AG08396 (cell line): ENCODE measurements around the gene ARHGAP26.

Source experiments
- DNase-seq: peaks from one replicate; pipeline ENCODE4 v3.0.0; 2012; ENCODE audit warnings: low spot score, mixed read lengths

ARHGAP26 gene

DNA sequence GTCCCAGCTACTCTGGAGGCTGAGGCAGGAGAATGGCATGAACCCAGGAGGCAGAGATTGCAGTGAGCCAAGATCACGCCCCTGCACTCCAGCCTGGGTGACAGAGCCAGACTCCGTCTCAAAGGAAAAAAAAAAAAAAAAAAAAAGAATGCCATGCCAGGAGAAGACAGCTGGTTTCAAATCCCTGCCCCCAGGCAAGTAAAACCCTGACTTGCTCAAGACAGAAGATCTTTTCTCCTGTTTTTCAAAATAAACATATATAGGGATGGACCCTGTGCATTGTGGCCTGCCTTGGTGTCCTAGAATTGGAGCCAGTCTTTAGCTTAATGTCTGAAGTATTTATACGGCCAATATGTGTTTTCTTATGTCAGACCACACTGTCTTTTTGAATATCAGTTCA, 456.2 kb downstream of the ARHGAP26 start:
- DNase-seq = no peak

DNA sequence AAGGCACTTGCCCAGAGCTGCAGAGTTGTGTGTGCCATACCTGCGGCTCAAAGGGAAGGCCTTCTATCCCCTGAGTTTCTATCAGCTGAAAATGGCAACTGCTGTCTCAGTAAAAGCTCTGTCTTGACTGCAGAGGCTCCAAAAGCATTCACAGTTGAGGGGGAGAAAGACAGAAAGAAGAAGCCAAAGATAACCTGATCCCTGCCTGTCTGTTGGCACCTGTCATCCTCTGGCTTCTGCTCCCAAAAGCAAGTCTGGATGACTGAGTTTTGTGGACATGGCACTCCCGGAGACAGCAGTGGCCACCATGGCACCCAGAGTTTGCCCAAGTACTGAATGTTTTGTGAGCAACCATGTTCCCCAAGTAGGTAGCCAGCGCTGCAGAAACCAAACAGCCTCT, 456.7 kb downstream of the ARHGAP26 start:
- DNase-seq = no peak

DNA sequence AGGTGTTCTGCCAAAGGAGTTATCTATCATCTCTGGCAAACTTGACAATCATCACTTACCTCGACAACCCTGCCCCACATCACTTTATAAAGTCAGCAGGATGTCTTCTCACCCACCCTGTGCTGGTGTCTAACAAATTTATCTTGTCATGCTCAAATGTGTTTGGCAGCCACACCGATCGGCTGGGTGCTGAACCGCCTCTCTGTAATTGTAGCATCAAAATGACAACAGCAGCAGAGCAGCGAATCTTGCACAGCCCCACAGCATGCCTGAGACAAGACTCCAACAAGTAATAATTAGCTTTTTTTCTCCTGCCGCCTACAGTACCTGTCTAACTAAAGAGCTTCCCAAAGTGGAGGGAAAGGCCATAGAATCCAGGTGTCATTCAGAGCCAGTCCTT, 457.1 kb downstream of the ARHGAP26 start:
- no peak for DNase-seq

DNA sequence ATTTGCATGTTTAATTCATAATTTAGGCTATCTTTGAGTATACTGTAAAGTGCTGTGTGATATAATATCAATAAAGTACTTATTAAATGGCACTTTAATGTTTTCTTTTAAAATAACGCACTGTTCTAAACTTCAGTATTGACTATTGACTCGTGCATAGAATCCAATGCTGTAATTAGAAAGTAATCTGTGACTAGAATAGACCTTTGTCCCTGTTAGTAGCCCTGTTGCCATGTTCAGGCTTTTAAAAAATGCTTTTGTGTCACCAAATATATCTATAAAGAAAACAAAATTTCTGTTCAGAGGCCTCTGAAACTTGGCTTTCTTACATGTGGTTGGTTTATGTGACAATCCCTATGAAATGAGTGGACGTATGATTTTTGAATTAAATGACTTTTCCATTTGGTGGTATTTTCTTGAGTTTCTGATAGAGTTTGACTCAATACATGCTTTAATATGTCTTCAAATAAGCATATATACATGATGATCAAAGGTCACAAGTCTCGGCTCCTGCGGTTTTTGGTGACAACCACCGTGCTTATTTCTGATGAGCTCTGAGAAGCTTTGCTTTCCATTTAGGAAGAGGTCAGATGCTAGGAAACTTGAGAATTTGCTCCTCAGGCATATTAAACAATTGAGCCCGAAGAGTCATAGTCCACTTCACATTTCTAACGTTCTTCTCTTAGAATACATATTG, 458.6 kb downstream of the ARHGAP26 start:
- no peak for DNase-seq

DNA sequence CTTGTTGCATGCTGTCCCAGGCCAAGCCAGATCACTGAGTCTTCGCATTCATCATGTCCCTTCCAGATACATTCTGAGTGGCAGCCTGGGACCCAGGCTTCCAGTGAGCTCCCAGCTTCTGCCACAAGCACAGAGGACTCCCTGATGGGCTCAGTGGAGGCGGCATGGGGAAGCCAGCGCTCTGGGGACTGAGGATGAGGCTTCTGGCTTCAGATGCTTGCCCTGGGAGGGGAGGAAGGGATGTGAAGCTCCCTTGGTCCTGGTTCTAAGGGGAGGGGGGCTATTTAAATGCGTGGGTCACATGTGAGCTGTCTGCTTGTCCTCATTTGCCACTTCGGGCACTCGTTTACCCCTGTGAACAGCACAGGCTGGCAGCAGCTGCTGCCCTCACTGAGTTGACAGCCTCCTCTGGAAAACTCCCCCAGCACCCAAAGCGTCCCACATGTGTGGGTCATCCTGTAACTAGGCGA, 459.3 kb downstream of the ARHGAP26 start:
- no peak for DNase-seq

DNA sequence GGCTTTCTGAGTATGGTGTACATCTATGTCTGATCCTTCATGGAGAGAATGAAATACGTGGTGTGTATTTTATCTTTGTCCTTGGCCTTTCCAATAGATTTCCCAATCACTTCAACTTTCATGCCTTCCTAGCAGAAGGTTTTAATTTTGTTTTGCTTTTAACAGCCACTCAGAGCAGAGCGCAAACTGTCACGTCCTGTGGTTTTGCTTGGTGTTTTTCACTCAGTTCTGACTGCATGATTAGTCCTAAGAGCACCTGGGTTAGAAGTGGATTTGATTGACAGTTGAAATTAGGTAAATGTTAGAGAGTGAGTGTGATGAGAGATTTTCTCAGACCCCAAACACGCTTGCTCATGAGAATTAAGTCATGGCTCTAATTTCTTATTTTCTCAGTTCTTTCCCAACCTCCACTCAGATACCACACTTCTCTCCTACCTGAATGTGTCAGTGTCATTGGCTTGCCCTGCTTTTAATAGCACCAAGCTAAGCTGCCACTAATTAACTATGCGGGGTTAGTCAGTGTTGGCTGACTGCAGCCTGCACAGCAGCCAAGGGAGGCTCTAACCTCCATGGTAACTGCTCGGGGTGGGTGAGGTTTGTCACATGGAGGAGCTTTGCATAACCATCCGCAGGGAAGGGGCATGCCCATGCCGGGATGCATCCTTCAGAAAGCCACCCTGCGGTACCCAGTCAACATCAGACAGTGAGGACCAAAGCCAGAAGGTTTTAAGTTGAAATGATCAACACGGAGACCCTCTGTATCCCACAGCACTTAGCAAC, 459.9 kb downstream of the ARHGAP26 start:
- no peak for DNase-seq

DNA sequence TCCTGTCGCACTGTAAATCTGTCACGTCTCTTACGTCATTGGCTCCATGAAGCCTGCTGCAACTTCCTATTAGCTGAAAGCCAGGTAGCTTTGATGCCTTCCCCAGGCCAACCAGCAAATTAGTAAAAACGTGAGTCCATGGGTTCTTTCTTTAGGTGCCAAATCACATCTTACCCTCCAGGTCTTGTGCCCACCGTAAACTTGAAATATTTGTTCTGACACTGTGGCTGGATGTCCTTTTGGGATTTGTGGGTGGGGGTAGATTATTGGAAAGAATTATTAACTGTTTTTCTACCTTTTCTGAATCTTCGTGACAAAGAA, 460.5 kb downstream of the ARHGAP26 start:
- no peak for DNase-seq

DNA sequence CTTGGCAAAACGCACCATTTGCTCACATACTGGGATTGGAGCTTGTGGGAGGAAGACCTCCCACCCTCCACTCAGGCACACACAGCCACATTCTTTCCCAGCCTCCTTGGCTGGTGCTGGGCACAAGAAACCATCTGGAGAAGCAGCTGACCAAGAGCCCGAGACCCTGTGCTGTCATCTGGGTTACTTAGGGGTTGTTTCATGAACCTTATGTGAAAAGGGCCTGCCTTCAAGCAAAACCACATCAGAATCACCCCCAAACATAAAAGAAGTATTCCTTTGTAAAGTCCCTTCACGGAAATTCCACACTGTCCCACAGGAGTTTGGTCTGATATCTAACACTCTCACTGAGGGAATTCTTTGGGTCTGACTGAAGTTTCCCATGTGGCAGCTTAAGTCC, 461.2 kb downstream of the ARHGAP26 start:
- DNase-seq = no peak

DNA sequence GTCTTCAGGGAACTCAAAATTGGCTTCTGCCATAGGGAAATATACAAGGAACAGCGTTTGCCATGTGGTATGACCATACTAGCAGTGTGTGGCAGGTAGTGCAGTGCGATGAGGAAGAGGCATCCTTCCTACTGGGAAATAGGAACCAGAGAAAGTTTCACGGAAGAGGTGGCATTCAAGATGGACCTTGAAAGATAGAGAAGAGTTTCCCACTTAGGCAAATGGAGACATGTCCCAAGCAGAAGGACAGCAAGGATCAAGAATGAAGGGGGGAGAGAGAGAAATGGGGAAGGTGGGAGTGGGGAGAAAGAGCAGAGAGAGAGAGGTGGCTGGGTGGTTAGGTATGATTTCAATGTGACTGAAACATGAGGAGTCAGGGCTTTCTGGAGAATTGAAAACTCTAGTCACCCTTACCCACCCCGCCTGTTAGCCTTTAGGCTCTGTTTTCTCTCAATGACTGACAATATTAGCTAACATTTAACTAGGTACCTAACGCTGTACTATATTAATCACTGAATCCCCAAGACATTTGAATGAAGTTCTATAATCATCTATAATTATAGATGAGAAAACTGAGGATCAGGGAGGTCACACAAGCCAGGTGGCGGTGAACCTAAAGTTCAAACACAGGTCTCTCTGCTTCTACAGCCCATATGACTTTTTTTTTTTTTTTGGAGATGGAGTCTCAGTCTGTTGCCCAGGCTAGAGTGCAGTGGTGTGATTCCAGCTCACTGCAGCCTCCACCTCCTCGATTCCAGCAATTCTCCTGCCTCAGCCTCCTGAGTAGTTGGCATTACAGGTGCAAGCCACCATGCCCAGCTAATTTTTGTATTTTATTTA, 462.0 kb downstream of the ARHGAP26 start:
- DNase-seq = no peak

DNA sequence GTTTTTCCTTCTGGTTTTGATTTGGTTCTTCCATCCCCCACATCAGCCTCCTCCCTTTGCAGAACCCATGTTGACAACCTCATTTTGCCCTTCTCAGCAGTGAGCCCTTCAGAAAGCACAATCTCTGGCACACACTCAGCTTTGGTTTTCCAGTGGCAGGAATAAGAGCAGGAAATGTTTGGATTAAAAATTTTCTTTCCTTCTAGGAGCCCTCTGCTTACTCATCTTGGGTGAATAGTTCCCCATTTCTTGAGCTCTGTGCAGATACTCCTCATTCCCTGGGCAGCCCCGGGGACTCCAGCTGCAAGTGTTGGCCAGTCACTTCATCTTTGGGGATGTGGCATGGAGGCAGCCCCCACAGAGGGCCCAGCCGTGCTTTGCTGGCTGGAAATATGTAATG, 462.9 kb downstream of the ARHGAP26 start:
- no peak for DNase-seq

DNA sequence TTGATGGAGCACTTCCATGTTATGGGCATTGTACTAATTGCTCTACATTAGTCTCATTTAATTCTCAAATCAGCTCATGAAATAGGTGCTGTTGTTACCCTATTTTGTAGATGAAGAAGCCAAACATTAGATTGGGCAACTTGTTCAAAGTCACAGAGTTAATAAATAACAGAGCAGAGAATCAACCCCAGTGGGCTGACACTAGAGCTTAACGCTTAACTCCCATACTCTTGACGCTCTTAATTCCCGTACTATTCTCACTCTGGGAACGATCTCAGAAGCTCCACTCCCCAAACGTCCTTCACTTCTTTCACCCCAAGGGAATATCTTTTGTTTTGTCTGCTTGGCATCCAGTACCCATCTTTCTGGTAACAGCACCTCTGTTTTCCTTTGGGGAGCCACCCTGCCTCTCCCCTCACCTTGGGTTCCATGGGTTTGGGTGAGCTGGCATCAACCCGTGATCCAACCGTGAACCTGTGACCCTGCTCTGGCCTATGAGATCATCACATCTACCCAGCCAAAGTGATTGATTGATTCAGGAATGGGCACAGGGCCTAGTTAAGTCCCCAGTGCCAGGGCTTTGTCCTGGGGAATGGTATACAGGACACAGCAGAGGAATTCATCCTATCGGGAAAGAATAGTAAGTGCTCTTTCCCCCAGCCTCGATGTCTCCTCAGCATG, 464.1 kb downstream of the ARHGAP26 start:
- DNase-seq = no peak

DNA sequence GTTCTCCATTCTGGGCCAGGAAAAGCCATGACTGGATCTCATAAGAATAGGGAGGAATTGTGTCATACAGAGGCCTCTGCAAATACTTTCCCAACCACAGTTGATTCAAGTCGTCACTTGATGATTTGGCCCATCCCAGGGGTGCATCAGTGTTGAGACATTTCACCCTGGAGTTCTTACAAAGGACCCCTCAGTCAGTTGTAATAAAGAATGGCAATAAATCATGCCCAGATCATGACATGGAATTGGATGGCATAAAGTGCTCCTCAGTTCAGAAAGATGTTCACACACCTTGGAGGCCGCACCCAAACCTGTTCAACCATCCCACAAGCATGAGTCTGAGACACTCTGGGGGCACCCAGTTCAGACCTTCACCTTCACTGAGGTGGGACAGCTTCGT, 465.2 kb downstream of the ARHGAP26 start:
- peak; percentile 54 for DNase-seq

DNA sequence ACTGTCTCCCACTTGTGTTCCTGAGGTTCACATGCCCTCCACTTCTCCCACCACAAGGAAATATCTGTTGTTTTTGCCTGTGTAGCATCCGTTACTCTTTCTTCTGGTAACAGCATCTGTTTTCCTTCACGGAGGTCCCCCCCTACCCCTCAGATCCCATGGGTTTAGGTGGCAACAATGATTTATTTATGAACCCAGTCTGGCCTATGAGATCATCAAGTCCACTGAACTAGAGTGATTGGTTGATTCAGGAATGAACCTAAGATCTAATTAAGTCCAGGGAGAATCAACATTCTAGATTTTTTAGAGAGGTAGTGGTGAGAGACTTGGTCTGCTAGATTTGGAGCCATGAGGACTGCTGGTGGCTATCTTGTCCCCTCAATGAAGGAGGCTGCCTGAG, 466.5 kb downstream of the ARHGAP26 start:
- DNase-seq = no peak

DNA sequence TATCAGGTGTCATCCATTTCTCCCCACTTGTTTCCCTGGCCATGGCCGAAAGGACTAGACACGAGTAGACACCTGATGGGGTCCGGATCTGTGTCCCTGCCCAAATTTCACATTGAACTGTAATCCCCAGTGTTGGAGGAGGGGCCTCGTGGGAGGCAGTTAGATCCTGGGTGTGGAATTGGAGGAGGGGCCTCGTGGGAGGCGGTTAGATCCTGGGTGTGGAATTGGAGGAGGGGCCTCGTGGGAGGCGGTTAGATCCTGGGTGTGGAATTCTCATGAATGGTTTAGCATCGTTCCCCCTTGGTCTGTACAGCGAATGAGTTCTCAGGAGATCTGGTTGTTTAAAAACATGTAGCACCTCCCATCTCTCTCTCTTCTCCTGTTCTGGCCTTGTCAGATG, 467.5 kb downstream of the ARHGAP26 start:
- no peak for DNase-seq

DNA sequence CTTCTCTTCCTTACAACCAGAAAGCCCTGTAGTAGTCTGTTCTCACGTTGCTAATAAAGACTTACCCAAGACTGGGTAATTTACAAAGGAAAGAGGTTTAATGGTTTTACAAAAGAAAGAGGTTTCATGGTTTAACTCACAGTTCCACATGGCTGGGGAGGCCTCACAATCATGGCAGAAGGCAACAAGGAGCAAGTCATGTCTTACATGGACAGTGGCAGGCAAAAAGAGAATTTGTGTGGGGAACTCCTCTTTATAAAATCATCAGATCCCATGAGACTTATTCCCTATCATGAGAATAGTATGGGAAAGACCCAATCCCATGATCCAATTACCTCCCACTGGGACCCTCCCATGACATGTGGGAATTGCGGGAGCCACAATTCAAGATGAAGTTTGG, 468.4 kb downstream of the ARHGAP26 start:
- DNase-seq = no peak

DNA sequence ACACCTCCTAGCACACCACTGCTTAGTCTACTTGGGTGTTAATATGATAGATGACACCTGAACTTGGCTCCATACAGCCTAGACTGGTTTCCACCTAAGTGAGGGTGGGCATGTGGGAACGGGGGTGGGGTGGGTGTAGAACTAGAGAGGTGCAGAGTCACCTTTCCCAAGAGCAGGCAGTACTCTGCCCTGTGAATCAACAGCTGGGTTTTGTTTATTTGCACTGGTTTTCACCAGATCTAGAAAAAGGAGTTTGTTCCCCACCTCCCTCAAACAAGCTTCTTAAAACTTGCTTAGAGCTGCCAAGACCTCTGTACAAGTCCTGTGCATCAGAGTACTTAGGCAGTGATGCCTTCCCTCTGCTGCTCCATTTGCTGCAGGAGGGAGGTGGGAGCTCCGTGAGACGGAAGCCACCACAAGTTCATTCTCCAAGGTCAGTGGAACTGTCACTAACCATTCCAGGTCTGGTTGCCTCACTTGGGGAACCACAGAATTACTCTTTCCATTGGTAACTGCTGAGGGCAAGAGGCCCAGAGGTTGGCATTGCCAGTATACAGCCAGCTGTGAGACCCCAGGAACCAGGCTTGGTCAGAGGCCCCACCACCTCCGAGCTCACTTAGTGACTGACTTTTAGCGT, 469.8 kb downstream of the ARHGAP26 start:
- no peak for DNase-seq

DNA sequence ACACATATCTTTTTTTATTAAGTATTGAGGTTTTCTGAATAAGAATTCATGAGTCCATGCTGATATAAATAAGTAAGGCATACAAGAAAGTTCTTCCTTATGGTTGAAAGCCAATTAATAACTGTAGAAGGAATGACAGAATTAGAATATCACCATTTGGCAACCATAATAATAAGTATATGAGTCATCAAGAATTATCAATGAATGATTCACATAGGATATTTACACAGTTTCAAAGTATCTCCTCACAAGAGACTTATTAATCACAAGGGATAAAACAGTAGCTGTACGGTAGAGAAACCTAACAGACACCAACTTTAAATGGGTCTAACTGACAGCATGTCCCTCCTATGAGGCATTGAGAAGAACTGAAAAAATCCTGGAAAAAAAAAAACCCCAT, 471.7 kb downstream of the ARHGAP26 start:
- DNase-seq = no peak

DNA sequence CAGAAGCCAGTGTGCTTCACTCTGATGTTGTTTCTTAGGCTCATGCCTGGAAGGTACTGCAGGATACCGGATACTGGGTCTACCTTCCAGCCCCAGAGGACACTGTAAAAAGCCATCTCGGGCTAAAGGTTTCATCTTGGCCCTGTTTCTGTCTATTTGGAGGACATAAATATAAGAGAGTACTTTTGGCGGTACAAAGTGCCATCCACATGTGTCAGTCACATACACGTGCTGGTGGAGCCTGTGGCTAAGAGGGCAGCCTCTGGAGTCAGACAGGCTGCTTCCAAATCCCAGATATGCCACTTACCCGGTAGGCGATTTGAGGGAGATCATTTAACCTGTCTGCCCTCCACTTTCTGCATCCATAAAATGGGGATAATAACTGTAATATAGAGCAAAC, 472.9 kb downstream of the ARHGAP26 start:
- no peak for DNase-seq

DNA sequence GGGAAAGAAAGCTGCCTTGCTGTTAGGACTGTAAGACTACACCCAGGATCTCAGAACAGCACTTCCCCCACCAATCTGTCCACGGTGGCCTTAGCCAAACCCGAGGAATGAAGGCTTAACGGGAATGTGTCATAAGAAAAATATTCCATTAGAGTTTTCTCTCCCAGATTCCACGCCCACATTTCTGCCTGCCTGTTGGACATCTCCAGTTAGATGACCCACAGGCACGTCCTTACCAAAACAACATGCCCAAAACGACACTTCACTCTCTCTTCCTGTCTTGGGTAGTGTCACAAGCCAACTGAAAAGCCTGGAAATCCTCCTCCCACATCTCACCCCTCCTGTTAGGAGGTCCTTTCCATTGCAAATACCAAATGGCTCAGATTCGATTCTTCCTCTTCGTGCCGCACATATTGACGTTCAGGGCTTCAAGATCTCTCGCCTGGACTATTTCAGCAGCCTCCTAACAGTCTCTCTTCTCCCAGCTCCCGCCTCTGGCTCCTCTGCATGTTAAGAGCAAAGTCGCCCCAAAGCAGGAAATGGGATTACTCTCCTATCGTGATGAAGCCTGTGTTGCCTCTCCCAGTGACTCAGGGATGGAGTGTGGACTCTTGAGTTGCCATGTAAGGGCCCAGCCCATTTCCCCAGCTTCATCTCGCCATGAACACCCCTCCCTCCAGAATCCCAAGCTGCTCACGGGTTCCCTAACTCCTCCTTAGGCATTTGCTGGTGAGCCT, 474.0 kb downstream of the ARHGAP26 start:
- peak; percentile 81 for DNase-seq

DNA sequence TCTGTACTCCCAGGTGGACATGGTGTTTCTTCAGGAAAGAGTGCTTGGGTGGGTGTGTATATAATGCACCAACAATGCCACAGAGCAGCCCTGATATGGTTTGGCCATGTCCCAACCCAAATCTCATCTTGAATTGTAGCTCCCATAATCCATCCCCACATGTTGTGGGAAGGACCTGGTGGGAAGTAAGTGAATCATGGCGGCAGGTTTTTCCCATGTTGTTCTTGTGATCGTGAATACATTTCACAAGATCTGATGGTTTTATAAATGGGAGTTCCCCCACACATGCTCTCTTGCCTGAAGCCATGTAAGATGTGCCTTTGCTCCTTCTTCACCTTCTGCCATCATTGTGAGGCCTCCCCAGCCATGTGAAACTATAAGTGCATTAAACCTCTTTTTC, 474.8 kb downstream of the ARHGAP26 start:
- no peak for DNase-seq

DNA sequence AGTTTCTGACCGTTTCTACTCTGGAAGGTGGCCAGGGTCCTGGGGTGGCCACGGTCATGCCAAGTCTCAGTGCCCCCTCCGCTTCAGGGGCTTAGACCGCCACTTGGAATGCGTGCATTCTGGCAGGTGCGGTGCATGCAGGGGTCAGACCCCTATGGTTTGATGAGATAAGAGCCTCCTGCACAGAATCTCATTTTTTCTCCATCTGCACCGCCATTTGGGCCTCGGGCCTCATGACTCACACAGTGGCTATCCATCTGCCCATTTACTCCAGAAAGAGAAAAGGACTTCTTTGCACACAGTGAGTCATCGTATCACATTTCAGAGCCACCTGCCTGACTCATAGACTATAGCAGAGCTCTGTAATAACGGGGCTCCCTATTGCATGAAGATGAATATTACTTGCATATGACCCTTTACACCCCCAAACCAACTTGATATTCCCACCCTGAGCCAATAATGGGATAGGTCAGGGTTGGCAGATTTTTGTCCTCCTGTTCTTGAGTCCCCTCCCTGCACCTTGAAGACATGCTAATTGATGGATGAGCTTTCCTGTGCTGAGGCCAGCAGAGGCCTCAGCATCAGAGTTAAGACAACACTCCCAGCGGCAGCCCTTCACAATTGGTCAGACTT, 475.9 kb downstream of the ARHGAP26 start:
- peak; percentile 70 for DNase-seq
